NB4 (cell line): ENCODE results near the gene ANTKMT.

Source experiments
- DNase-seq: peaks from one replicate; pipeline ENCODE4 v3.0.0; 2010; ENCODE audit warnings: low read depth
- H3K4me3 ChIP-seq: one replicate; pipeline ENCODE4 v1.5.1; 2011; ENCODE audit warnings: mild to moderate bottlenecking, low read depth, low read length, moderate library complexity
- MYC ChIP-seq: IDR thresholded peaks from 2 replicates; pipeline ENCODE4 v1.6.1; 2011; ENCODE audit warnings: low read depth, low read length
- POLR2A ChIP-seq: IDR thresholded peaks from 2 replicates; pipeline ENCODE4 v1.6.1; 2011; ENCODE audit warnings: mild to moderate bottlenecking; ENCODE audit not compliant: insufficient read length; ENCODE audit errors: extremely low read depth
- TF ChIP-seq, protein P1 (sequence below): IDR thresholded peaks from 2 replicates; pipeline ENCODE4 v1.6.1; 2011; ENCODE audit warnings: low read depth, low read length
- TF ChIP-seq, protein P2 (sequence below): IDR thresholded peaks from one replicate; pipeline ENCODE4 v1.5.1; 2012; ENCODE audit warnings: low read depth, low read length

The ANTKMT gene

DNA sequence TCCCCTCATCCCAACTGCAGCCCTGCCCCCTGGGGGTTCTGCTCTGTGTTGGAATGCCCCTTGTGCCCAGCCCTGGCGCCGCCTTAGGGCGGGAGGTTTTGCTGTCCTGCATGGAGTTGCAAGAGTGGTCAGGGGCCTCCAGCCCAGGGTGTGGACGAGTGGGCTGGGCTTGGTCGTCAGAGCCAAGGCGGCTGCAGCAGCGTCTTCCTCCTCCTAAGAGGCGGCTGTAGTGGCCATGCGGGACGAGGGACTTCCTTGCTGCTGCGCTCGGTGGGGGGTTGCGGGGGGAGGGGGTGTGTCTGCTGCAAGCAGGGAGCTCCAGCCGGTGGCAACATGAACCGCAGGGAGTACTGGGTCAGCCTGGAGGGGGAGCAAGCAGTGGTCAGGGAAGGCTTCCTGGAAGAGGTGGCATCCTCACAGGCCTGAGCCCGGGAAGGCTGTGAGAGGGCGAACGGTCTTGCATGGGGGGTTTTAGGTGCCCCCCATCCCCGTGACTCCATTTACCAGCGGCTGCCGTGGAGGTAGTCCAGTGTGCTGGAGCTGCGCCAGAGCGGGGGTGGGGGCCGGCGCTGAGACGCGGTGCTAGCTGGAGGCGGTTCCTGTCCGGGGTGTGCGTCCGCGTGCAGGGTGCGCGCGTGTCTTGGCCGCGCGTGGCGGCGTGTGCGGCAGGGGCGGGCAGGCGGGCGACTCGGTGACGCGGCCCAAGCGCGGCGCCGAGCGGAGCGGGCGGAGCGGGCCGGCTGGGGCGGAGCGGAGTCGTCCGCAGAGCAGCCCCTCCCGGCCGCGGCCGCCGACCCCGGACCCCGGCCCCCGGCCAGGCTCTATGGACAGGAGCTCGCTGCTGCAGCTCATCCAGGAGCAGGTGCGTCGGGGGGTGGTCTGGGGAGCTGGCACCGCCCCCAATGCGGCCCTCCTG lies 45.7 kb upstream of the ANTKMT start, which contains the start of gene RHBDL1:
TSS of gene RHBDL1 (plus strand) at position 704 of the 916 bp plus-strand sequence. CDS start at position 824, 120 bp downstream.
- DNase-seq, result peak; percentile 49
- H3K4me3 ChIP-seq, result no peak within 1 kb of the TSS
- TF ChIP-seq, protein P1, sequence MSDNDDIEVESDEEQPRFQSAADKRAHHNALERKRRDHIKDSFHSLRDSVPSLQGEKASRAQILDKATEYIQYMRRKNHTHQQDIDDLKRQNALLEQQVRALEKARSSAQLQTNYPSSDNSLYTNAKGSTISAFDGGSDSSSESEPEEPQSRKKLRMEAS, result no peak
- TF ChIP-seq MYC (no peak), POLR2A (no peak)
- TF ChIP-seq, protein P2, sequence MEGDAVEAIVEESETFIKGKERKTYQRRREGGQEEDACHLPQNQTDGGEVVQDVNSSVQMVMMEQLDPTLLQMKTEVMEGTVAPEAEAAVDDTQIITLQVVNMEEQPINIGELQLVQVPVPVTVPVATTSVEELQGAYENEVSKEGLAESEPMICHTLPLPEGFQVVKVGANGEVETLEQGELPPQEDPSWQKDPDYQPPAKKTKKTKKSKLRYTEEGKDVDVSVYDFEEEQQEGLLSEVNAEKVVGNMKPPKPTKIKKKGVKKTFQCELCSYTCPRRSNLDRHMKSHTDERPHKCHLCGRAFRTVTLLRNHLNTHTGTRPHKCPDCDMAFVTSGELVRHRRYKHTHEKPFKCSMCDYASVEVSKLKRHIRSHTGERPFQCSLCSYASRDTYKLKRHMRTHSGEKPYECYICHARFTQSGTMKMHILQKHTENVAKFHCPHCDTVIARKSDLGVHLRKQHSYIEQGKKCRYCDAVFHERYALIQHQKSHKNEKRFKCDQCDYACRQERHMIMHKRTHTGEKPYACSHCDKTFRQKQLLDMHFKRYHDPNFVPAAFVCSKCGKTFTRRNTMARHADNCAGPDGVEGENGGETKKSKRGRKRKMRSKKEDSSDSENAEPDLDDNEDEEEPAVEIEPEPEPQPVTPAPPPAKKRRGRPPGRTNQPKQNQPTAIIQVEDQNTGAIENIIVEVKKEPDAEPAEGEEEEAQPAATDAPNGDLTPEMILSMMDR, result no peak

DNA sequence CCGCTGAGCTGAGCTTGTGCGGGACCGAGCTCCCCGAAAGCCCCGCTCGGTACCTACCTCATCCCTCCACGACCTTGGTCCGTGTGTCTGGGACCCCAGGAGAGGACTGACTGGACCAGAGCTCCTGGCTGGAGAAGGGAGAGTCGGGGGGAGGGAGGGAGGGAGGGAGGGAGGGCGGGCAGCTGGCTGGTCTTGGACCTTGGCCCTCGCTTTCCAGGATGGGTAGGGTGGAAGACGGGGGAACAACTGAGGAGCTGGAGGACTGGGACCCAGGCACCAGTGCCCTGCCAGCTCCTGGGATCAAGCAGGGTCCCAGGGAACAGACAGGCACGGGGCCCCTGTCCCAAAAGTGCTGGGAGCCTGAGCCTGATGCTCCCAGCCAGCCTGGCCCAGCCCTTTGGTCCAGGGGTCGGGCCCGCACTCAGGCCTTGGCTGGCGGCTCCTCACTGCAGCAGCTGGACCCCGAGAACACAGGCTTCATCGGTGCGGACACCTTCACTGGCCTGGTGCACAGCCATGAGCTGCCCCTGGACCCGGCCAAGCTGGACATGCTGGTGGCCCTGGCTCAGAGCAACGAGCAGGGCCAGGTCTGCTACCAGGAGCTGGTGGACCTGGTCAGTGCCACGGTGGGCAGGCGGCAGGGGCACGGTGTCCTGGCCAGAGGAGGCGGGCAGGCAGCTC lies 44.9 kb upstream of the ANTKMT start:
- H3K4me3 ChIP-seq, result no peak overlapping the region
- TF ChIP-seq, protein P2, result no peak
- TF ChIP-seq, protein P1, result no peak
- TF ChIP-seq MYC, result no peak
- no peak for TF ChIP-seq POLR2A
- no peak for DNase-seq

DNA sequence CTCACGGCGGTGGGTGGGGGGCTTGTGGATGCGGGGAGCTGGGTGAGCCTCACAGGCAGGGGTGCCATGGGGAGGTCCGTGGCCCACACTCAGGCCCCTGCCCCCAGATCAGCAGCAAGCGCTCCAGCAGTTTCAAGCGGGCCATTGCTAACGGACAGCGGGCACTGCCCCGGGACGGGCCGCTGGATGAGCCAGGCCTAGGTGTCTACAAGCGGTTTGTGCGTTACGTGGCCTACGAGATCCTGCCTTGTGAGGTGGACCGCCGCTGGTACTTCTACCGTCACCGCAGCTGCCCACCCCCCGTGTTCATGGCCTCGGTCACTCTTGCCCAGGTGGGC lies 44.4 kb upstream of the ANTKMT start:
- no peak for DNase-seq
- H3K4me3 ChIP-seq, result no peak overlapping the region
- no peak for TF ChIP-seq MYC
- TF ChIP-seq POLR2A, result no peak
- TF ChIP-seq, protein P1, result no peak
- TF ChIP-seq, protein P2, result no peak

DNA sequence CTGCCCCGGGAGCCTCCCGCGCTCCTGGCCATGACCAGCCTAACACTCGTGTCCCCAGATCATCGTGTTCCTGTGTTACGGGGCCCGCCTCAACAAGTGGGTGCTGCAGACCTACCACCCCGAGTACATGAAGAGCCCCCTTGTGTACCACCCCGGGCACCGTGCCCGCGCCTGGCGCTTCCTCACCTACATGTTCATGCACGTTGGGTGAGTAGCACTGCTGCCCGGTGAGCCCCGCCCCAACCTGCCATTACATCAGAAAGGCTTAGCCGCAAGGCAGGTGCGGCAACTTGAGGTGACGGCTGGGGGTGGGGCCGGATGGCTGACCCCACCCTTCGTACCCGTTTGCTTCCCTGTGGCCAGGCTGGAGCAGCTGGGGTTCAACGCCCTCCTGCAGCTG lies 44.0 kb upstream of the ANTKMT start:
- no peak for DNase-seq
- H3K4me3 ChIP-seq, result no peak overlapping the region
- TF ChIP-seq POLR2A, result no peak
- TF ChIP-seq, protein P2, result no peak

DNA sequence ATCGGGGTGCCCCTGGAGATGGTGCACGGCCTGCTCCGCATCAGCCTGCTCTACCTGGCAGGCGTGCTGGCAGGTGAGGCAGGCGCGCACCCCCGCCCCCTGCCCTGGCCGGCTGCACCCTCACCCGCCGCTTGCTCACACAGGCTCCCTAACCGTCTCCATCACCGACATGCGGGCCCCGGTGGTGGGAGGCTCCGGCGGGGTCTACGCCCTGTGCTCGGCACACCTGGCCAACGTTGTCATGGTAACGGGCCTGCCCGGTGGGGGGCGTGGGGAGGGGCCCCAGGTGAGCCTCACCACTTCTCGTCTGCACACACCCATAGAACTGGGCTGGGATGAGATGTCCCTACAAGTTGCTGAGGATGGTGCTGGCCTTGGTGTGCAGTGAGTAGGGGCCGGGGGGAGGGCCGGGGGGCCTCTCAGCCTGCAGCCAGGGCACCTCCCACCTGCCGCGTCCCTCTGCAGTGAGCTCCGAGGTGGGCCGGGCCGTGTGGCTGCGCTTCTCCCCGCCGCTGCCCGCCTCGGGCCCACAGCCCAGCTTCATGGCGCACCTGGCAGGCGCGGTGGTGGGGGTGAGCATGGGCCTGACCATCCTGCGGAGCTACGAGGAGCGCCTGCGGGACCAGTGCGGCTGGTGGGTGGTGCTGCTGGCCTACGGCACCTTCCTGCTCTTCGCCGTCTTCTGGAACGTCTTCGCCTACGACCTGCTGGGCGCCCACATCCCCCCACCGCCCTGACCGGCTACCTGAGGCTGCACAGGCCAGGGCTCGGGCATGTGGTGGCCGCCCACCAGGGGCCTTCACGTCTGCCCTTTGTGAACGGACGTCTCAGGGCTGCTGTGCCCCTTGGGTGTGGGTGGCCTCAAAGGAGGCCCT lies 43.4 kb upstream of the ANTKMT start:
- no peak for DNase-seq
- TF ChIP-seq, protein P1, result no peak
- TF ChIP-seq POLR2A (no peak), MYC (no peak)
- TF ChIP-seq, protein P2, result no peak
- H3K4me3 ChIP-seq, result no peak overlapping the region
